Nephron (organoid): ENCODE measurements around the gene TMPRSS3.
"Not testable (repeated sequence)": the region's sequence is repeated elsewhere in the genome, so short reads cannot be mapped to it uniquely, and the experiment has no call there.

Experiments
- H3K27ac Mint-ChIP-seq, 3 experiments: 2 replicates each; pipeline ENCODE4 v1.8.0; 2020; ENCODE audit warnings: mixed read lengths in 3 of 3, mild to moderate bottlenecking in 2 of 3, moderate library complexity in 1 of 3
- H3K27me3 Mint-ChIP-seq: 2 replicates; pipeline ENCODE4 v1.8.0; 2021; ENCODE audit warnings: low read depth, mild to moderate bottlenecking, moderate library complexity, mixed read lengths
- H3K36me3 Mint-ChIP-seq: 2 replicates; pipeline ENCODE4 v1.8.0; 2020; ENCODE audit warnings: low read depth, mixed read lengths
- H3K4me1 Mint-ChIP-seq: 2 replicates; pipeline ENCODE4 v1.8.0; 2020; ENCODE audit warnings: mixed read lengths
- H3K4me3 Mint-ChIP-seq, 3 experiments: 2 replicates each; pipeline ENCODE4 v1.8.0; 2020; ENCODE audit warnings: mild to moderate bottlenecking in 3 of 3, mixed read lengths in 3 of 3, moderate library complexity in 2 of 3
- H3K9me3 Mint-ChIP-seq: 2 replicates; pipeline ENCODE4 v1.8.0; 2020; ENCODE audit warnings: mixed read lengths
- CTCF ChIP-seq, 3 experiments: fragments of 200-600 bp; sonication (generic); IDR thresholded peaks; one replicate each; pipeline ENCODE4 v1.5.0; 2021; ENCODE audit warnings: antibody characterized with exemption in 3 of 3; ENCODE audit not compliant: unreplicated experiment in 3 of 3

The TMPRSS3 gene

DNA sequence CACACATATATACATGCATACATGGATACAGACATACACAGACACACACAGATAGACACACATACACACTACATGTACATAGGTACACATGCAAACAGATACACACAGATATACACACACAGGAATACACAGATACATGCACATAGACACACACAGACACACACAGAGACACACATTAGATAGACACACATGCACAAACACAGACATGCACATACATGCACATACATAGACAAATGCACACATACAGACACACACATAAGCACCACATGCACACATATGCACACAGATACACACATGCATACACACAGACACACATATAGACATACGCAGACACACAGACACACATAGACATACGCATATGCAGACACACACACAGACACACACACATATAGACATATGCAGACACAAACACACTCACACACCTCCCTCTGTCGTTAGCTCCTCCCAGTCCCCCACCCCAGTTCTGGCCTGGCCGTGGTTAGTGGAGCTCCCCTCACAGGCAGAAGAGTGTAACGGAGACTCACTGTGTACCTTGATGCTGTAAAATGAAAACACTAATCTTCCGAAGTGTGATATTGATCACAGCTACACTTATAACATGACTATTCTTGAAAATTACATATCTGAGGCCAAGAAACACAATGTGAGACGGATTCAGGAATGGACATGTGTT, 15.5 kb upstream of the TMPRSS3 start:
- H3K4me1 Mint-ChIP-seq: no peaks in the 10 kb centered on the region
- peaks cover 4% of the 10 kb centered on the region for H3K27me3 Mint-ChIP-seq
- no peaks in the 10 kb centered on the region for H3K36me3 Mint-ChIP-seq
- TF ChIP-seq CTCF (IDR thresholded peaks at IDR 0.05; ENCODE audit: unreplicated experiment in 3 of 3): peak in 1 of 3 experiments; percentile 11
- H3K27ac Mint-ChIP-seq: no peak overlapping the region
- no peak overlapping the region for H3K4me3 Mint-ChIP-seq
- no peaks in the 10 kb centered on the region for H3K9me3 Mint-ChIP-seq

DNA sequence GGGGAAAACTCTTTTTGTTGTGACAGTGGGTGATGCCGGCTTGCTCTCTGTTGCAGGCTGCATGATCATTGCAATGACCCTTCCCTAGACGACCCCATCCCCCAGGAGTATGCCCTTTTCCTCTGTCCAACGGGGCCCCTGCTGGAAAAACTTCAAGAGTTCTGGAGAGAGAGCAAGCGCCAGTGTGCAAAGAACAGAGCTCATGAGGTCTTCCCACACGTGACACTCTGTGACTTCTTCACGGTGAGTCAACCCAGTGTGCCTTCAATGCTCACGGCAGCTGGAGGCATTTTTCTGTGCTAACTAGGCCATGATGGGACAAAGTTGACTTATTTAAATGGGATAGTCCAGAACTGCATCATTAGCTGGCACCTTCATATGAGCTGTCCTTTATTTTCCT, 13.5 kb upstream of the TMPRSS3 start:
- H3K27ac Mint-ChIP-seq: no peak overlapping the region
- H3K27me3 Mint-ChIP-seq: peaks cover 4% of the 10 kb centered on the region
- H3K4me1 Mint-ChIP-seq: no peaks in the 10 kb centered on the region
- H3K9me3 Mint-ChIP-seq: no peaks in the 10 kb centered on the region
- no peaks in the 10 kb centered on the region for H3K36me3 Mint-ChIP-seq
- TF ChIP-seq CTCF (IDR thresholded peaks at IDR 0.05; ENCODE audit: unreplicated experiment in 3 of 3): no peak
- H3K4me3 Mint-ChIP-seq: no peak overlapping the region

- H3K9me3 Mint-ChIP-seq, H3K4me3 Mint-ChIP-seq, H3K4me1 Mint-ChIP-seq, H3K27me3 Mint-ChIP-seq, H3K27ac Mint-ChIP-seq, H3K36me3 Mint-ChIP-seq: not testable (repeated sequence)
Observed at GRCh38 chr21:42408718-42409117, 12.9 kb upstream of the TMPRSS3 start.

- Mint-ChIP-seq H3K4me1 (peaks cover 4% of the 10 kb centered on the region), H3K27me3 (peaks cover 8% of the 10 kb centered on the region), H3K27ac (no peak overlapping the region), H3K36me3 (no peaks in the 10 kb centered on the region), H3K9me3 (no peaks in the 10 kb centered on the region), H3K4me3 (no peak overlapping the region)
- TF ChIP-seq CTCF (IDR thresholded peaks at IDR 0.05; ENCODE audit: unreplicated experiment in 3 of 3): no peak
Observed at GRCh38 chr21:42407476-42407875, 11.6 kb upstream of the TMPRSS3 start.

DNA sequence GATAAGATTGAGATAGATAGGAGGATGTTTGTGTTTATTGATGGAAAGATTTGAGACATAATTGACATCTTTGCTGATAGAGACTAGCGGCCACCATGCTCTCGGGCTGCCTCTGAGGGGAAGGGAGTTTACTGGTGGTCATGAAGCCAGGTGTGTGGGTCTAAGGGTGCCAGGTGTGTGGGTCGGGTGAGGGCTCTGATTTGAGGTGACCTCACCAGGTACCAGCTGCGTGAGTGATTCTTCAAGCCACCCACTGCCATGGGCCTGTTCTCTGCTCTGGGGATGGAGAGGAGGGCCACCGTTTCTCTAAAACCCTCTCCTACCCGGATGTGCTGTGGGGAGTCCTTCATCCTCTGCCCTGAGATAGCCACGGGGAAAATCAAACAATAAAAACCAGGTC, 11.0 kb upstream of the TMPRSS3 start:
- Mint-ChIP-seq H3K9me3 (no peaks in the 10 kb centered on the region), H3K4me1 (peaks cover 4% of the 10 kb centered on the region), H3K4me3 (no peak overlapping the region), H3K27ac (no peak overlapping the region), H3K27me3 (peaks cover 8% of the 10 kb centered on the region), H3K36me3 (no peaks in the 10 kb centered on the region)
- TF ChIP-seq CTCF (IDR thresholded peaks at IDR 0.05; ENCODE audit: unreplicated experiment in 3 of 3): no peak

DNA sequence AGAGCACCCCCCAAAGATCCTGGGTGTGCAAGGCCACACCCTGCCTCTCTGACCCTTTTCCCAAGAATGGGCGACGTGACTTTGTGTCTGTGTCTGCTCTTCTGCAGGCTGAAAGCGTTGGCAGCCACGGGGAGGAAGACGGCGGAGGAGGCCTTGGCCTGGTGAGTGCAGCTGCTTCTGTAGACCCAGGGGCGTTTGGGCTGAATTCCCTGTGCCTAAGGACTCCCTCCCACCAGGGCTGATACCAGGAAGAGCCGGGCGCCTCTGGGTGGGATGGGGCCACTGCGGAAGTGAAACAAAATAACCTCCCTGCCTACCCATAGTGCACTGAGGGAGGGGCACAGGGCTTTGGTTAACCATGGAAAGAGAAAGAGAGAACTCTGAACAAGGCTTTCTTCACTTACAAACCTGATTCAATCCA, 10.4 kb upstream of the TMPRSS3 start:
- TF ChIP-seq CTCF (IDR thresholded peaks at IDR 0.05; ENCODE audit: unreplicated experiment in 3 of 3): no peak

More for the DNA sequence above, 10.4 kb upstream of the TMPRSS3 start:
- Mint-ChIP-seq H3K27ac (no peak overlapping the region), H3K36me3 (no peaks in the 10 kb centered on the region), H3K4me3 (no peak overlapping the region), H3K27me3 (peaks cover 8% of the 10 kb centered on the region), H3K9me3 (no peaks in the 10 kb centered on the region), H3K4me1 (peaks cover 4% of the 10 kb centered on the region)
